GM12874 (cell line): ENCODE measurements around the gene CFAP43.

Source experiments
- TF ChIP-seq, protein P1 (sequence below): IDR thresholded peaks from 2 replicates; pipeline ENCODE4 v1.5.1; 2011; ENCODE audit warnings: low read depth, mild to moderate bottlenecking, control low read depth, low read length, moderate library complexity; ENCODE audit not compliant: insufficient read depth

Gene CFAP43

DNA sequence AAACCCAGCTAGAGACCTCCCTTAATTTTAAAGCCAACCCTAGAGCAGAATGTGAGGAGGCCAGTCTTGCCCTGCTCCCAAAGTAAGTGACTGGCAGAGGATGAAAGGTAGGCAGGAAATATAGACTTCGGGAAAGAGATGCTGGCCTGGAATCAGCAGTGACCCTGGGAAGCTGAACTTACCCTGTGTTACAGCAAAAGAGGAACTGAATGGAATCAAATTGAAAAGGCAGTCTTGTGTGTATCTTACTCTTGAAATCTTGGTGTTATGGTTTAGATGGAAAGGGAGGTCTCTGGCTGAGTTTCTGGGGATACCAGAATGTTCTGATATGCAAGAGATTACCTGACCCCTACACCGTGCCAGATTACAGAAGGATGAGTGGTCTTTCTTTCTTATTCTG, 7.9 kb upstream of the CFAP43 start:
- TF ChIP-seq, protein P1, sequence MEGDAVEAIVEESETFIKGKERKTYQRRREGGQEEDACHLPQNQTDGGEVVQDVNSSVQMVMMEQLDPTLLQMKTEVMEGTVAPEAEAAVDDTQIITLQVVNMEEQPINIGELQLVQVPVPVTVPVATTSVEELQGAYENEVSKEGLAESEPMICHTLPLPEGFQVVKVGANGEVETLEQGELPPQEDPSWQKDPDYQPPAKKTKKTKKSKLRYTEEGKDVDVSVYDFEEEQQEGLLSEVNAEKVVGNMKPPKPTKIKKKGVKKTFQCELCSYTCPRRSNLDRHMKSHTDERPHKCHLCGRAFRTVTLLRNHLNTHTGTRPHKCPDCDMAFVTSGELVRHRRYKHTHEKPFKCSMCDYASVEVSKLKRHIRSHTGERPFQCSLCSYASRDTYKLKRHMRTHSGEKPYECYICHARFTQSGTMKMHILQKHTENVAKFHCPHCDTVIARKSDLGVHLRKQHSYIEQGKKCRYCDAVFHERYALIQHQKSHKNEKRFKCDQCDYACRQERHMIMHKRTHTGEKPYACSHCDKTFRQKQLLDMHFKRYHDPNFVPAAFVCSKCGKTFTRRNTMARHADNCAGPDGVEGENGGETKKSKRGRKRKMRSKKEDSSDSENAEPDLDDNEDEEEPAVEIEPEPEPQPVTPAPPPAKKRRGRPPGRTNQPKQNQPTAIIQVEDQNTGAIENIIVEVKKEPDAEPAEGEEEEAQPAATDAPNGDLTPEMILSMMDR = no peak

DNA sequence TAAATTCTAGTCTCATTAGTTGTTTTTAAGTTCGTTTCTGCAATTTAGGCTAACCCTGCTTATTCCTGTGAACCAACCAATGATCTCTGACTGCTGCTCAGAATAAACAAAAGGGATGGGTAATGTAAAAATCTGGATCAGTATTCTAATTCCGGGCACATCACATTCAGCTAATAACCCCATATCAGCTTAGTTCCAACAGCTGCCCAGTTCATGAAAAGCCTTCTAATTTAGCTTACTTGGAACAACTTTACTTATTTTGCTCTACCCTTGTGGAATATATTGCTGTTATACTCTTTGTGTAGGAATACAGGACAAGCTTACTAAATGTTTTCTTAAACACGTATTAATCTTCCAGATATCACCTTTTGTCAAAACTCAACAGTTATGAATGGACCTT, 3.6 kb upstream of the CFAP43 start:
- TF ChIP-seq, protein P1 = no peak

DNA sequence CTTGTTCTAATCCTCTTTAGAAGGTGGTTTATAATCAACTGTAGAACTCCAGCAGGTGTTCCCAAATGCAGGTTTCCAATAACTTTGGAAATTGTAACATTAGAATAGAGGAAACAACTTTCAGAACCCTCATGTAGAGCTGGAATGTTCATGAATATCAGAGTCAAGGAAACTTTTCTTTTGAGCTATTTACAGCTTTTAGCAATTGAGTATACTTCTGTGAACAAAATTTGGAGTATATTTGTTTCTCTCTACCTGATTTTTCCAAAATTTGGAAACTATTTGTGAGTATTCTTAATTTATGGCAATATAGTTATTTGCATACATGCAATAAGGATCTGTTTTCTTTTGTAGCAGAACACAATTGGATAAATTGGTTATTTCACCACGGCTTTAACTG, 2.8 kb upstream of the CFAP43 start:
- TF ChIP-seq, protein P1 = no peak

DNA sequence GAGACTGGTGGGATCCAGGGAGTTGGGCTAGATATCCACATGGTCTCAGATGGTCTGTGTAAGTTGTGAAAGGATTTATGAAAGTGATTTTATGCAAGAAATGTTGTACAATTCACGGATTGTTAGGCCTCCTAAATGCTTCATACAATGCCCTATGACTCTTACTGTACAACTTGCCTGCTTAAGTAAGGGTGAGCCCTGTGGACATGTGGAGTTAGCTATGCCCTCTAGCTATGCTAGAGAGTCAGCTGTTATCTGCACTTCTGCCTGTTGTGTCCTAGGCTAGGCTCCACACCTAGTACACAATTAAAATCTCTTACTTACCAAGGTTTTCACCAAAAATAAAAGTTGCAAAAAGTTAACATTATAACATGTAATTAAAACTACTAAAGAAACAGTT, 1.7 kb upstream of the CFAP43 start:
- TF ChIP-seq, protein P1 = no peak

DNA sequence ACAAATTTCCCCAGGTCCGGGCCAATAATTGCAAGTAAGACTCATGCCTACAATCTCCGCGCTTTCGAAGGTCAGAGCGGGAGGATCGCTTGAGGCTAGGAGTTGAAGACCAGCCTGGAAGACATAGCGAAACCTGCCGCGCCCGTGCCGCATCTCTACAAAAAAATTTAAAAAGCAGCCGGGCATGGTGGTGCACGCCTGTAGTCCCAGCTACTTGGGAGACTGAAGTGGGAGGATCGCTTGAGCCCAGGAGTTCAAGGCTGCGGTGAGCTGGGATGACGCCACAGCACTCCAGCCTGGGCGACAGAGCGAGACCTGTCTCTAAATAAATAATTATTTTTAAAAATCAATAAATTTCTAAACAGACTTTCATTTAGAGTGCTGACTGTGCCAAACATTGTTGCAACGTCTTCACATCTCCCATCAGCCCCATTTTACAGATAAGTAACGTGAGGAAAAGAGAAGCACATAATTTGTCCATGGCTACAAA, 494 bp upstream of the CFAP43 start:
- TF ChIP-seq, protein P1 = no peak

DNA sequence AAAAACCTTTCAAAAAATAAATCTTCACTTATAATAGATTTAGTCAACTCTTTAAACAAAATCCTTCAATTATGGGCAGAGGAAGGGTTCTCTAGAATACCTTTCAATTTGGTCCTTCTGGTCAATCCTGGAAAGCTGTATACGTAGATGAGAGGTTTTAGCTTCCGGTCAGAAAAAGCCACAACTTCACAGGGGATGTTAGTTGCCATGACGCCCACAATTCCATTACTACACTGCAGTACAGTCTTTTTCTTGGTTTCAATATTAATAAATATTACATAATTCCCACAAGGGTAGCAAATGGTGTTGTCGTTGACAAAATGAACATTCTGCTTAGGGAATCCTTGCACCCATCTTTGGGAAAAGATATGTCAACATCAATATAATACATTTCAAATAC, 1.7 kb downstream of the CFAP43 start:
- TF ChIP-seq, protein P1 = no peak

DNA sequence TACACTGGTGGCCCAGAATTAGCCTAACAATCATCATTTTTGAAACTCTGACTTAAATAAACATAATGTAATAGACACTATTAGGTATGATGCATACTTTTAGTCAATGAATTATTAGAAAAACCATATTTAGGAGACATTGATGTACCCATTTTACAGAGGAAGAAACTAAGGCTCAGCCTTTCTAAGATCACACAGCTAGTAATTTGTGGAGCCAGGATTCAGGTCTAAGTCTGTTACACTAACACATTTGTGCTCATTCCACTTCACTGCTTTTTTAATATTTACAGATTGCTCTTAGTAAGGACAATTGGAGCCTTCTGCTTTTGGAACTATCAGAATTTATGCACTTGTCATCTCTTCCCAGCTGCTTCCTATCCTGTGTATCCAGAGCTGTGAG, 8.9 kb downstream of the CFAP43 start:
- TF ChIP-seq, protein P1 = no peak

DNA sequence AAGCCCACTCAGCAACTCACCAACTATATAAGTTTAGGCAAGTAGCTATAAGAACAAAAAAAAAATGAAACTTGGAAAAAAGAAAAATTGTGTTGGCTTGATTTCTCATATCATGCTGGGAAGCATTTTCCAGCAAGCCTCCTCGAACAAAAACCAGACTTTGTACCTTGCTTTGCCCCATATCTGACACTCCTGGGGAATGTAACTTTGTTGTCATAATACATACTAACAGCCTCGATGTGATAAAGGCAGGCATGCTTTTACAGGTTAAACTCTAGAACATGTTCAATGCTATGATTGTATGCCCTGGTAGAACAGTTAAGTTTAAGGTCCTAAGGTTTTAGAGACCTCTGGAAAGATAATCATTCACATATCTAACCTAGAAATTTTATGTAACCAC, 11.6 kb downstream of the CFAP43 start:
- TF ChIP-seq, protein P1 = no peak
